ENCODE results near the gene ARNT2.

ARNT2 gene

GRCh38 chr15:80597076-80597475 lies 192.9 kb downstream of the ARNT2 start:
- POLR2A ChIA-PET, result no interaction called here
- CTCF ChIA-PET, result interaction anchor here (2.4 kb wide), 1 partner anchor 10 kb away, joined by 7 read pairs; no protein-coding TSS in a partner anchor
- no peak for TF ChIP-seq CTCF (IDR thresholded peaks at IDR 0.05; ENCODE audit: control extremely low read depth, extremely low read depth, low read depth, missing control alignments)
- no peak for DNase-seq (ENCODE audit: extremely low spot score)

GRCh38 chr15:80599359-80599758 lies 195.2 kb downstream of the ARNT2 start:
- ChIA-PET CTCF (no interaction called here), POLR2A (no interaction called here)
- no peak for TF ChIP-seq CTCF (IDR thresholded peaks at IDR 0.05; ENCODE audit: control extremely low read depth, extremely low read depth, low read depth, missing control alignments)
- no peak for DNase-seq (ENCODE audit: extremely low spot score)

GRCh38 chr15:80600626-80601025 lies 196.4 kb downstream of the ARNT2 start:
- CTCF ChIA-PET, result interaction anchor here (1.1 kb wide), 1 partner anchor 19 kb away, joined by 3 read pairs; no protein-coding TSS in a partner anchor

GRCh38 chr15:80601256-80601655 lies 197.1 kb downstream of the ARNT2 start:
- no peak for TF ChIP-seq CTCF (IDR thresholded peaks at IDR 0.05; ENCODE audit: control extremely low read depth, extremely low read depth, low read depth, missing control alignments)
- ChIA-PET POLR2A (no interaction called here), CTCF (no interaction called here)
- DNase-seq (ENCODE audit: extremely low spot score), result no peak

More at GRCh38 chr15:80600626-80601025, 196.4 kb downstream of the ARNT2 start:
- DNase-seq (ENCODE audit: extremely low spot score), result no peak
- TF ChIP-seq CTCF (IDR thresholded peaks at IDR 0.05; ENCODE audit: control extremely low read depth, extremely low read depth, low read depth, missing control alignments), result no peak
- POLR2A ChIA-PET, result no interaction called here

GRCh38 chr15:80604583-80605575 lies 200.7 kb downstream of the ARNT2 start:
- DNase-seq (ENCODE audit: extremely low spot score), result no peak
- TF ChIP-seq CTCF (IDR thresholded peaks at IDR 0.05; ENCODE audit: control extremely low read depth, extremely low read depth, low read depth, missing control alignments), result no peak
- ChIA-PET CTCF (interaction anchor here (0.7 to 1.9 kb wide), 2 partner anchors 14 to 172 kb away, joined by 3 to 6 read pairs; no protein-coding TSS in a partner anchor), POLR2A (no interaction called here)

GRCh38 chr15:80605591-80606150 lies 201.5 kb downstream of the ARNT2 start:
- ChIA-PET POLR2A (no interaction called here), CTCF (interaction anchor here (0.7 to 2.3 kb wide), 3 partner anchors 13 to 172 kb away, joined by 3 to 6 read pairs (median 5); no protein-coding TSS in a partner anchor)
- no peak for DNase-seq (ENCODE audit: extremely low spot score)
- TF ChIP-seq CTCF (IDR thresholded peaks at IDR 0.05; ENCODE audit: control extremely low read depth, extremely low read depth, low read depth, missing control alignments), result no peak
